K562 (cell line): ENCODE measurements around the gene RXRA. TPM values are rescaled to one million over a fixed set of nuclear protein-coding genes. Genes with fewer than 3 reads are reported as not detected.

Source experiments
- ARNT ChIP-seq, 2 experiments: fragments of 450-650 bp; IDR thresholded peaks; 2 replicates each; pipeline ENCODE4 v1.6.1; 2016; ENCODE audit warnings: mild to moderate bottlenecking in 1 of 2
- ATF7 ChIP-seq: fragments of 450-650 bp; IDR thresholded peaks from 2 replicates; pipeline ENCODE4 v1.7.1; 2014; ENCODE audit warnings: mild to moderate bottlenecking, moderate library complexity
- BRD4 ChIP-seq: fragments of 200-600 bp; sonication (generic); IDR thresholded peaks from 2 replicates; pipeline ENCODE4 v1.6.1; 2017; ENCODE audit warnings: inconsistent platforms
- CREBBP ChIP-seq: IDR thresholded peaks from one replicate; pipeline ENCODE4 v1.6.1; 2012; ENCODE audit warnings: low read depth, mild to moderate bottlenecking, control low read depth, inconsistent platforms, low read length
- ETS1 ChIP-seq: conservative IDR thresholded peaks from 2 replicates; pipeline ENCODE4 v1.6.1; 2011; ENCODE audit warnings: low read depth, mild to moderate bottlenecking, low read length; ENCODE audit not compliant: control insufficient read depth
- FOXA3 ChIP-seq, 2 experiments: fragments of 450-650 bp in 1 of 2; sonication (generic) in 1 of 2; formaldehyde crosslinking; IDR thresholded peaks in 1 of 2; conservative IDR thresholded peaks in 1 of 2; 2 replicates each; pipeline versions ENCODE4 v1.4.0 to v1.8.0; 2020 to 2022; ENCODE audit warnings: mild to moderate bottlenecking in 2 of 2, missing genetic modification reagents in 1 of 2
- GTF2B ChIP-seq: IDR thresholded peaks from 2 replicates; pipeline ENCODE4 v1.6.1; 2011; ENCODE audit not compliant: insufficient read length; ENCODE audit errors: extremely low read depth
- HDAC8 ChIP-seq: fragments of 450-650 bp; IDR thresholded peaks from 2 replicates; pipeline ENCODE4 v1.6.1; 2016; ENCODE audit warnings: mild to moderate bottlenecking, missing genetic modification characterization, moderate library complexity, missing compliant biosample characterization
- IRF9 ChIP-seq: fragments of 450-650 bp; IDR thresholded peaks from 2 replicates; pipeline ENCODE4 v1.6.1; 2016; ENCODE audit warnings: missing biosample characterization, missing genetic modification characterization
- KDM5B ChIP-seq: fragments of 200-600 bp; sonication (generic); IDR thresholded peaks from 2 replicates; pipeline ENCODE4 v1.6.1; 2012; ENCODE audit warnings: low read depth, mild to moderate bottlenecking, moderate library complexity, low read length, control low read depth, inconsistent platforms; ENCODE audit not compliant: insufficient replicate concordance
- LEF1 ChIP-seq: fragments of 450-650 bp; IDR thresholded peaks from 2 replicates; pipeline ENCODE4 v1.6.1; 2016; ENCODE audit warnings: mild to moderate bottlenecking
- MAX ChIP-seq: sonication (generic); formaldehyde crosslinking; IDR thresholded peaks from 2 replicates; pipeline ENCODE4 v1.9.0; 2022; ENCODE audit warnings: mild to moderate bottlenecking, missing genetic modification reagents
- NRF1 ChIP-seq, 2 experiments: fragments of 450-650 bp; IDR thresholded peaks in 1 of 2; conservative IDR thresholded peaks in 1 of 2; 2 replicates each; pipeline ENCODE4 v1.6.1; 2014; ENCODE audit warnings: mild to moderate bottlenecking in 2 of 2
- SMARCA5 ChIP-seq: fragments of 450-650 bp; IDR thresholded peaks from 2 replicates; pipeline ENCODE4 v1.6.1; 2016
- THAP7 ChIP-seq: fragments of 250-450 bp; sonication (Bioruptor Pico); IDR thresholded peaks from 2 replicates; pipeline ENCODE4 v1.5.0; 2021
- ZKSCAN8 ChIP-seq: fragments of 200-800 bp; sonication (Bioruptor generic); IDR thresholded peaks from 2 replicates; pipeline ENCODE4 v1.6.1; 2016; ENCODE audit warnings: missing genetic modification characterization, missing compliant biosample characterization
- ZNF175 ChIP-seq: fragments of 200-800 bp; sonication (Bioruptor generic); IDR thresholded peaks from 2 replicates; pipeline ENCODE4 v1.6.1; 2016; ENCODE audit warnings: low read depth, mild to moderate bottlenecking, missing genetic modification characterization, missing compliant biosample characterization
- ZNF609 ChIP-seq: sonication (generic); formaldehyde crosslinking; IDR thresholded peaks from 2 replicates; pipeline ENCODE4 v1.8.1; 2023; ENCODE audit warnings: missing genetic modification reagents, mild to moderate bottlenecking, borderline replicate concordance
- ZNF699 ChIP-seq: fragments of 250-450 bp; sonication (Bioruptor Pico); IDR thresholded peaks from 2 replicates; pipeline ENCODE4 v1.8.0; 2021; ENCODE audit warnings: mild to moderate bottlenecking, moderate library complexity; ENCODE audit not compliant: insufficient replicate concordance
- polyA plus RNA-seq, 8 experiments: library from polyadenylated mRNA; depleted of rRNA in 4 of 8; stranded (reverse) in 5 of 8; unstranded in 3 of 8; fragments of >200 nt; fragmentation: Nextera tagmentation in 2 of 8; fragmentation: Illumina TruSeq in 1 of 8; extraction: Ambion mirVana in 2 of 8; extraction: Trizol in 1 of 8; gene quantifications; 2 replicates each; pipeline versions ENCODE4 v1.2.1 to v1.2.3, GENCODE V29; 2011 to 2014; ENCODE audit warnings: inconsistent platforms in 1 of 8, missing spikeins in 1 of 8
- total RNA-seq, 7 experiments: library from RNA; depleted of rRNA in 6 of 7; stranded (reverse); fragments of >200 nt in 6 of 7; fragmentation: Illumina TruSeq in 2 of 7; extraction: Trizol in 2 of 7; gene quantifications; 2 replicates each; pipeline versions ENCODE4 v1.2.1 to v1.2.3, GENCODE V29; 2011 to 2021; ENCODE audit warnings: low replicate concordance in 1 of 7

RXRA gene
- total and polyA plus RNA-seq, 9 of the 15 experiments (the other 6 are each of a cell fraction or from before 2014, with no cell fraction given), result 0.35 to 23.6 (median 4.6) TPM

- TF ChIP-seq ZNF609 (CRISPR knock-in tag) (no peak), FOXA3 (CRISPR knock-in tag; conservative IDR thresholded peaks at IDR 0.05 in 1 of 2, IDR thresholded peaks at IDR 0.05 in 1 of 2) (no peak), ZNF175 (CRISPR knock-in tag) (no peak), ZNF699 (CRISPR knock-in tag) (no peak), SMARCA5 (no peak), ATF7 (no peak), ETS1 (no peak), BRD4 (no peak), HDAC8 (tag) (no peak), NRF1 (conservative IDR thresholded peaks at IDR 0.05 in 1 of 2, IDR thresholded peaks at IDR 0.05 in 1 of 2) (peak; percentile 74 to 78), ZKSCAN8 (CRISPR knock-in tag) (no peak), THAP7 (CRISPR knock-in tag) (no peak), GTF2B (no peak), IRF9 (tag) (no peak), ARNT (IDR thresholded peaks at IDR 0.05) (no peak), CREBBP (no peak), MAX (CRISPR knock-in tag) (no peak), LEF1 (no peak), KDM5B (peak; percentile 31)
Measured at GRCh38 chr9:134325096-134325812, 1.0 kb upstream of the RXRA start (continued).
